Nucleus accumbens (tissue), 56 donors: Measurements from ENCODE around the gene OR7G3.

Experiments
- DNase-seq, 56 donors: peaks; one replicate each; lab custom pipeline; 2025; lab: John Stamatoyannopoulos, UW

The OR7G3 gene

GRCh38 chr19:9126900-9127405, at the start of gene OR7G3:
TSS of gene OR7G3 (minus strand) at chr19:9126950. CDS start at chr19:9126950, 0 bp downstream.
- DNase-seq, result no peak

GRCh38 chr19:9175326-9175725, 48.6 kb upstream of the OR7G3 start:
- DNase-seq, result no peak

- DNase-seq, result no peak
Observed at GRCh38 chr19:9171393-9171991, 44.7 kb upstream of the OR7G3 start.

- no peak for DNase-seq
Observed at GRCh38 chr19:9166846-9167245, 40.1 kb upstream of the OR7G3 start.

- DNase-seq, result no peak
Observed at GRCh38 chr19:9165261-9165660, 38.5 kb upstream of the OR7G3 start.

GRCh38 chr19:9161427-9161826, 34.7 kb upstream of the OR7G3 start:
- DNase-seq, result no peak

- no peak for DNase-seq
Observed at GRCh38 chr19:9159891-9160290, 33.1 kb upstream of the OR7G3 start.

GRCh38 chr19:9156304-9156703, 29.6 kb upstream of the OR7G3 start:
- DNase-seq, result no peak

- DNase-seq, result no peak
Observed at GRCh38 chr19:9155591-9155990, 28.8 kb upstream of the OR7G3 start.

GRCh38 chr19:9151367-9151766, 24.6 kb upstream of the OR7G3 start:
- DNase-seq, result no peak

GRCh38 chr19:9150650-9151049, 23.9 kb upstream of the OR7G3 start:
- no peak for DNase-seq

- DNase-seq, result no peak
Observed at GRCh38 chr19:9149997-9150396, 23.2 kb upstream of the OR7G3 start.

- no peak for DNase-seq
Observed at GRCh38 chr19:9148697-9149096, 21.9 kb upstream of the OR7G3 start.

GRCh38 chr19:9146882-9147281, 20.1 kb upstream of the OR7G3 start:
- no peak for DNase-seq

GRCh38 chr19:9144920-9145319, 18.2 kb upstream of the OR7G3 start:
- no peak for DNase-seq

- peak; percentile 39 to 94 (median 84) for DNase-seq
Observed at GRCh38 chr19:9140159-9140874, 13.6 kb upstream of the OR7G3 start, which contains the start of gene ZNF317. TSS of gene ZNF317 (plus strand) at chr19:9140397. CDS start at chr19:9156017, 15,620 bp downstream.

- DNase-seq, result no peak
Observed at GRCh38 chr19:9139609-9140158, 12.9 kb upstream of the OR7G3 start.

- DNase-seq, result no peak
Observed at GRCh38 chr19:9132422-9132821, 5.7 kb upstream of the OR7G3 start.

- DNase-seq, result no peak
Observed at GRCh38 chr19:9130965-9131364, 4.2 kb upstream of the OR7G3 start.

- DNase-seq, result no peak
Observed at GRCh38 chr19:9128171-9128570, 1.4 kb upstream of the OR7G3 start.

GRCh38 chr19:9116547-9116946, 10.2 kb downstream of the OR7G3 start:
- DNase-seq, result no peak

GRCh38 chr19:9115307-9115813, 11.4 kb downstream of the OR7G3 start, which contains the start of gene OR7G1:
TSS of gene OR7G1 (minus strand) at chr19:9115763. CDS start at chr19:9115763, 0 bp downstream.
- DNase-seq, result no peak
